Activated CD4-positive, CD25-positive, alpha-beta regulatory T cell treated with anti-CD3 and anti-CD28 coated beads, Interleukin-2, amount 50 U/mL, for 72 hours (primary cell): ENCODE measurements around the gene ZNF236.

Experiments
- DNase-seq: peaks from one replicate; pipeline ENCODE4 v3.0.0; 2021

The ZNF236 gene

GRCh38 chr18:76821875-76822505, 367 bp upstream of the ZNF236 start:
- DNase-seq, result peak; percentile 75

- DNase-seq, result no peak
These were observed 793 bp downstream of the ZNF236 start for GRCh38 chr18:76823161-76823538.

GRCh38 chr18:76823587-76824011, 1.2 kb downstream of the ZNF236 start:
- peak; percentile 35 for DNase-seq

GRCh38 chr18:76824145-76824676, 1.9 kb downstream of the ZNF236 start:
- no peak for DNase-seq

- DNase-seq, result no peak
These were observed 2.4 kb downstream of the ZNF236 start for GRCh38 chr18:76824754-76825153.

- no peak for DNase-seq
These were observed 5.1 kb downstream of the ZNF236 start for GRCh38 chr18:76827205-76828200.

GRCh38 chr18:76834379-76834778, 12.0 kb downstream of the ZNF236 start:
- no peak for DNase-seq

- DNase-seq, result no peak
These were observed 13.0 kb downstream of the ZNF236 start for GRCh38 chr18:76835380-76835779.

- DNase-seq, result no peak
These were observed 14.7 kb downstream of the ZNF236 start for GRCh38 chr18:76837071-76837470.

- DNase-seq, result no peak
These were observed 15.8 kb downstream of the ZNF236 start for GRCh38 chr18:76838182-76838581.

- no peak for DNase-seq
These were observed 16.9 kb downstream of the ZNF236 start for GRCh38 chr18:76839086-76839794.

- no peak for DNase-seq
These were observed 20.6 kb downstream of the ZNF236 start for GRCh38 chr18:76842837-76843530.

- no peak for DNase-seq
These were observed 21.8 kb downstream of the ZNF236 start for GRCh38 chr18:76844144-76844543.

GRCh38 chr18:76844742-76845477, 22.6 kb downstream of the ZNF236 start:
- no peak for DNase-seq

- no peak for DNase-seq
These were observed 23.9 kb downstream of the ZNF236 start for GRCh38 chr18:76846217-76846616.

- DNase-seq, result no peak
These were observed 25.6 kb downstream of the ZNF236 start for GRCh38 chr18:76847916-76848315.

- no peak for DNase-seq
These were observed 27.8 kb downstream of the ZNF236 start for GRCh38 chr18:76850112-76850511.

- DNase-seq, result no peak
These were observed 33.2 kb downstream of the ZNF236 start for GRCh38 chr18:76855594-76855993.

GRCh38 chr18:76857476-76857875, 35.1 kb downstream of the ZNF236 start:
- no peak for DNase-seq

GRCh38 chr18:76859474-76860339, 37.4 kb downstream of the ZNF236 start:
- DNase-seq, result no peak

GRCh38 chr18:76860411-76860810, 38.1 kb downstream of the ZNF236 start:
- DNase-seq, result no peak
